ENCODE results near the gene TMEM175. TPM values are rescaled to one million over a fixed set of nuclear protein-coding genes. Genes with fewer than 3 reads are reported as not detected.

The TMEM175 gene
- total RNA-seq, 1 experiment from 2014 or later: 18.8 TPM

- no peaks in the 10 kb centered on the region for H3K9me3 Mint-ChIP-seq (ENCODE audit: low read depth, unreplicated experiment)
- no peaks in the 10 kb centered on the region for H3K27me3 Mint-ChIP-seq (ENCODE audit: unreplicated experiment)
- CTCF ChIA-PET: no interaction called here
- H3K4me1 Mint-ChIP-seq (ENCODE audit: low read depth, unreplicated experiment): no peaks in the 10 kb centered on the region
- intact Hi-C loops (cut with micrococcal nuclease; ENCODE audit: unreplicated experiment): no loop called here
- BruUV-seq (replicated peaks): no TSS peak
- H3K4me3 Mint-ChIP-seq (ENCODE audit: low read depth, unreplicated experiment): no peak overlapping the region
- TF ChIP-seq, protein P1, sequence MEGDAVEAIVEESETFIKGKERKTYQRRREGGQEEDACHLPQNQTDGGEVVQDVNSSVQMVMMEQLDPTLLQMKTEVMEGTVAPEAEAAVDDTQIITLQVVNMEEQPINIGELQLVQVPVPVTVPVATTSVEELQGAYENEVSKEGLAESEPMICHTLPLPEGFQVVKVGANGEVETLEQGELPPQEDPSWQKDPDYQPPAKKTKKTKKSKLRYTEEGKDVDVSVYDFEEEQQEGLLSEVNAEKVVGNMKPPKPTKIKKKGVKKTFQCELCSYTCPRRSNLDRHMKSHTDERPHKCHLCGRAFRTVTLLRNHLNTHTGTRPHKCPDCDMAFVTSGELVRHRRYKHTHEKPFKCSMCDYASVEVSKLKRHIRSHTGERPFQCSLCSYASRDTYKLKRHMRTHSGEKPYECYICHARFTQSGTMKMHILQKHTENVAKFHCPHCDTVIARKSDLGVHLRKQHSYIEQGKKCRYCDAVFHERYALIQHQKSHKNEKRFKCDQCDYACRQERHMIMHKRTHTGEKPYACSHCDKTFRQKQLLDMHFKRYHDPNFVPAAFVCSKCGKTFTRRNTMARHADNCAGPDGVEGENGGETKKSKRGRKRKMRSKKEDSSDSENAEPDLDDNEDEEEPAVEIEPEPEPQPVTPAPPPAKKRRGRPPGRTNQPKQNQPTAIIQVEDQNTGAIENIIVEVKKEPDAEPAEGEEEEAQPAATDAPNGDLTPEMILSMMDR (IDR thresholded peaks at IDR 0.05; ENCODE audit: unreplicated experiment): no peak
- DNase-seq: no peak
- peaks cover 14% of the 10 kb centered on the region for H3K36me3 Mint-ChIP-seq (ENCODE audit: insufficient read depth, unreplicated experiment)
- H3K27ac Mint-ChIP-seq (ENCODE audit: unreplicated experiment): no peak overlapping the region
Observed at GRCh38 chr4:955931-956381, 23.7 kb downstream of the TMEM175 start.

- H3K4me1 Mint-ChIP-seq (ENCODE audit: low read depth, unreplicated experiment): no peaks in the 10 kb centered on the region
- H3K9me3 Mint-ChIP-seq (ENCODE audit: low read depth, unreplicated experiment): no peaks in the 10 kb centered on the region
- no peaks in the 10 kb centered on the region for H3K27me3 Mint-ChIP-seq (ENCODE audit: unreplicated experiment)
- H3K36me3 Mint-ChIP-seq (ENCODE audit: insufficient read depth, unreplicated experiment): peaks cover 15% of the 10 kb centered on the region
- no peak for DNase-seq
- no TSS peak for BruUV-seq (replicated peaks)
- intact Hi-C loops (cut with micrococcal nuclease; ENCODE audit: unreplicated experiment): no loop called here
- TF ChIP-seq, protein P1 (IDR thresholded peaks at IDR 0.05; ENCODE audit: unreplicated experiment): no peak
- H3K4me3 Mint-ChIP-seq (ENCODE audit: low read depth, unreplicated experiment): no peak overlapping the region
- CTCF ChIA-PET: no interaction called here
- H3K27ac Mint-ChIP-seq (ENCODE audit: unreplicated experiment): no peak overlapping the region
Observed at GRCh38 chr4:956531-957230, 24.4 kb downstream of the TMEM175 start.

DNA sequence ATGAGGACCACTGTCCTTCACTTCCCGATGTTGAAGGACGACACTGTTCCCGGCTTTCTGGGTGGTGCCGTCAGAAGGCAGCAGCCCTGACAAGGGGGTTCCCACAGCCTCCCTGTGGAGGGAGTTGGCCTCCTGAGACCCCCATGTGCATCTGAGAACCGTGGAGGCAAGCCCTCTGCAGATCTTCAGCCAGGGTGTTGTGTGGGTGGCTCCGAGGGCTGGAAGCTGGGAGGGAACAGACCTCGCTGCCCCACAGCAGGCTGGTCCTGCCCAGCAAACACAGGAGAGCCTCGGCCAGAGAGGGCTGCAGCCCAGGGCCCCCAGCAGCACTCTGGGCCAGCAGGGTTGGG is 24.9 kb downstream of the TMEM175 start:
- no TSS peak for BruUV-seq (replicated peaks)
- H3K27ac Mint-ChIP-seq (ENCODE audit: unreplicated experiment): no peak overlapping the region
- no peaks in the 10 kb centered on the region for H3K27me3 Mint-ChIP-seq (ENCODE audit: unreplicated experiment)
- TF ChIP-seq, protein P1 (IDR thresholded peaks at IDR 0.05; ENCODE audit: unreplicated experiment): no peak
- H3K4me3 Mint-ChIP-seq (ENCODE audit: low read depth, unreplicated experiment): no peak overlapping the region
- peaks cover 17% of the 10 kb centered on the region for H3K36me3 Mint-ChIP-seq (ENCODE audit: insufficient read depth, unreplicated experiment)
- H3K4me1 Mint-ChIP-seq (ENCODE audit: low read depth, unreplicated experiment): no peaks in the 10 kb centered on the region
- intact Hi-C loops (cut with micrococcal nuclease; ENCODE audit: unreplicated experiment): no loop called here
- CTCF ChIA-PET: no interaction called here
- no peak for DNase-seq
- H3K9me3 Mint-ChIP-seq (ENCODE audit: low read depth, unreplicated experiment): no peaks in the 10 kb centered on the region

GRCh38 chr4:957581-958313 is 25.5 kb downstream of the TMEM175 start:
- CTCF ChIA-PET: no interaction called here
- no peaks in the 10 kb centered on the region for H3K27me3 Mint-ChIP-seq (ENCODE audit: unreplicated experiment)
- H3K4me1 Mint-ChIP-seq (ENCODE audit: low read depth, unreplicated experiment): no peaks in the 10 kb centered on the region
- intact Hi-C loops (cut with micrococcal nuclease; ENCODE audit: unreplicated experiment): no loop called here
- TF ChIP-seq, protein P1 (IDR thresholded peaks at IDR 0.05; ENCODE audit: unreplicated experiment): no peak
- BruUV-seq (replicated peaks): no TSS peak
- peaks cover 17% of the 10 kb centered on the region for H3K36me3 Mint-ChIP-seq (ENCODE audit: insufficient read depth, unreplicated experiment)
- no peak overlapping the region for H3K4me3 Mint-ChIP-seq (ENCODE audit: low read depth, unreplicated experiment)
- no peak for DNase-seq
- H3K9me3 Mint-ChIP-seq (ENCODE audit: low read depth, unreplicated experiment): no peaks in the 10 kb centered on the region
- H3K27ac Mint-ChIP-seq (ENCODE audit: unreplicated experiment): no peak overlapping the region

Data from Calu3 (cell line).